Activated naive CD8-positive, alpha-beta T cell (primary cell): ENCODE measurements around the gene TEX38.
"Not testable (repeated sequence)": the region's sequence is repeated elsewhere in the genome, so short reads cannot be mapped to it uniquely, and the experiment has no call there.

Experiments
- H3K27ac Mint-ChIP-seq: one replicate; pipeline ENCODE4 v1.8.0; 2021; ENCODE audit warnings: mixed read lengths
- H3K27me3 Mint-ChIP-seq: one replicate; pipeline ENCODE4 v1.8.0; 2021; ENCODE audit warnings: mixed read lengths
- H3K36me3 Mint-ChIP-seq: one replicate; pipeline ENCODE4 v1.8.0; 2021; ENCODE audit warnings: mixed read lengths
- H3K4me1 Mint-ChIP-seq: one replicate; pipeline ENCODE4 v1.8.0; 2021; ENCODE audit warnings: low read depth, mixed read lengths
- H3K4me3 Mint-ChIP-seq: one replicate; pipeline ENCODE4 v1.8.0; 2021; ENCODE audit warnings: mild to moderate bottlenecking, mixed read lengths
- H3K9me3 Mint-ChIP-seq: one replicate; pipeline ENCODE4 v1.8.0; 2021; ENCODE audit warnings: low read depth, mixed read lengths

Gene TEX38

GRCh38 chr1:46649764-46650163 lies 21.9 kb upstream of the TEX38 start:
- Mint-ChIP-seq H3K4me3 (no peak overlapping the region), H3K4me1 (no peaks in the 10 kb centered on the region), H3K27me3 (no peaks in the 10 kb centered on the region), H3K27ac (no peak overlapping the region), H3K36me3 (peaks cover 36% of the 10 kb centered on the region), H3K9me3 (peaks cover 6% of the 10 kb centered on the region)

GRCh38 chr1:46650491-46650890 lies 21.2 kb upstream of the TEX38 start:
- Mint-ChIP-seq H3K27ac (no peak overlapping the region), H3K27me3 (no peaks in the 10 kb centered on the region), H3K36me3 (peaks cover 39% of the 10 kb centered on the region), H3K9me3 (peaks cover 10% of the 10 kb centered on the region), H3K4me3 (no peak overlapping the region), H3K4me1 (no peaks in the 10 kb centered on the region)

DNA sequence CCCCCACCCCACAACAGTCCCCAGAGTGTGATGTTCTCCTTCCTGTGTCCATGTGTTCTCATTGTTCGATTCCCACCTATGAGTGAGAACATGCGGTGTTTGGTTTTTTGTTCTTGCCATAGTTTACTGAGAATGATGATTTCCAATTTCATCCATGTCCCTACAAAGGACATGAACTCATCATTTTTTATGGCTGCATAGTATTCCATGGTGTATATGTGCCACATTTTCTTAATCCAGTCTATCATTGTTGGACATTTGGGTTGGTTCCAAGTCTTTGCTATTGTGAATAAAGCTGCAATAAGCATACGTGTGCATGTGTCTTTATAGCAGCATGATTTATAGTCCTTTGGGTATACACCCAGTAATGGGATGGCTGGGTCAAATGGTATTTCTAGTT lies 20.5 kb upstream of the TEX38 start:
- H3K27ac Mint-ChIP-seq, H3K4me1 Mint-ChIP-seq, H3K27me3 Mint-ChIP-seq, H3K4me3 Mint-ChIP-seq, H3K9me3 Mint-ChIP-seq: not testable (repeated sequence)
- H3K36me3 Mint-ChIP-seq: peaks cover 45% of the 10 kb centered on the region

GRCh38 chr1:46652321-46653100 lies 19.1 kb upstream of the TEX38 start:
- Mint-ChIP-seq H3K36me3 (peaks cover 35% of the 10 kb centered on the region), H3K27ac (no peak overlapping the region), H3K4me1 (peaks cover 3% of the 10 kb centered on the region)

GRCh38 chr1:46653405-46653958 lies 18.2 kb upstream of the TEX38 start:
- no peaks in the 10 kb centered on the region for H3K27me3 Mint-ChIP-seq
- H3K4me1 Mint-ChIP-seq: peaks cover 3% of the 10 kb centered on the region
- peaks cover 36% of the 10 kb centered on the region for H3K36me3 Mint-ChIP-seq
- peaks cover 10% of the 10 kb centered on the region for H3K9me3 Mint-ChIP-seq
- H3K27ac Mint-ChIP-seq: no peak overlapping the region
- H3K4me3 Mint-ChIP-seq: no peak overlapping the region

More at GRCh38 chr1:46652321-46653100, 19.1 kb upstream of the TEX38 start:
- H3K27me3 Mint-ChIP-seq: no peaks in the 10 kb centered on the region
- H3K9me3 Mint-ChIP-seq: peaks cover 10% of the 10 kb centered on the region
- H3K4me3 Mint-ChIP-seq: no peak overlapping the region

DNA sequence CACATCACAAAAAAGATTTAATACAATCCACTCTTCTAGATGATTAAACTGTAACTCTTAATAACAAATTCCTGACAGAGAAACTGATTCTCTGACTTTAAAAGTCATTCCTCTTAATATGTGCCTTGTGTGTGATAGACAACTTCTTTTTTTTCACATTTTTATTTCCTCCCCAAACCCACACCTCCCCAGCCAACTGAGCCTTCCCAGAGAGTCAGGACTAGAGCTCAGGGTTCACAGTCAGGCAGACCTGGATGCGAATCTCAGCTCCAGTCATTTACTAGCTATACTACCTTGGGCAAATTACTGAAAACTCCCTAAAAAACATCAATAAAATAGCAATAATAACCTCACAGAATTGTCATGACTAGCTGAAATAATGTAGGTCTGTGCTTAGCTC lies 17.6 kb upstream of the TEX38 start:
- H3K4me3 Mint-ChIP-seq: no peak overlapping the region
- peaks cover 10% of the 10 kb centered on the region for H3K9me3 Mint-ChIP-seq
- peaks cover 3% of the 10 kb centered on the region for H3K4me1 Mint-ChIP-seq
- no peak overlapping the region for H3K27ac Mint-ChIP-seq
- H3K27me3 Mint-ChIP-seq: no peaks in the 10 kb centered on the region
- H3K36me3 Mint-ChIP-seq: peaks cover 36% of the 10 kb centered on the region

- not testable (repeated sequence) for H3K4me1 Mint-ChIP-seq, H3K27me3 Mint-ChIP-seq, H3K4me3 Mint-ChIP-seq, H3K9me3 Mint-ChIP-seq, H3K27ac Mint-ChIP-seq
- peaks cover 35% of the 10 kb centered on the region for H3K36me3 Mint-ChIP-seq
Observed at GRCh38 chr1:46654698-46655097, 17.0 kb upstream of the TEX38 start.

GRCh38 chr1:46655848-46656247 lies 15.8 kb upstream of the TEX38 start:
- Mint-ChIP-seq H3K36me3 (peaks cover 30% of the 10 kb centered on the region), H3K27me3 (no peaks in the 10 kb centered on the region), H3K27ac (no peak overlapping the region), H3K4me1 (peaks cover 6% of the 10 kb centered on the region), H3K9me3 (peaks cover 6% of the 10 kb centered on the region), H3K4me3 (no peak overlapping the region)

DNA sequence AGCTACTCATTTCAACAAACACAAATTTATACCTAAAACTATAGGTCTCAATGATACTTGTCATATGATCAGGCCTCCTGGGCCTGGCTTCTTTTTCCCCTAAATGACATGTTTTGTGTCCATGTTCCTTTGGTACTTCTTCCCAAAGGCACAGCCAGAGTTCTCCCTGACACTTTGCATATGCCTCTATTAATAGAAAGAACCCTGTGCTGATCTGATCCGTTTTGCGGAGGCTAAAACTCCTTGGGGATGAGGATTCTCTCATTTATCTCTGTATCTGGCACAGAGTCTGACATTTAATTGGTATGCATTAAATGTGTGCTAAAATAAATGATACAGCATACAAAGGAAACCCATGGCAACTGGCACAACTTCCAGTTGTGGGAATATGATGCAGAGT lies 15.0 kb upstream of the TEX38 start:
- Mint-ChIP-seq H3K36me3 (peaks cover 30% of the 10 kb centered on the region), H3K4me1 (peaks cover 6% of the 10 kb centered on the region), H3K27me3 (no peaks in the 10 kb centered on the region)

DNA sequence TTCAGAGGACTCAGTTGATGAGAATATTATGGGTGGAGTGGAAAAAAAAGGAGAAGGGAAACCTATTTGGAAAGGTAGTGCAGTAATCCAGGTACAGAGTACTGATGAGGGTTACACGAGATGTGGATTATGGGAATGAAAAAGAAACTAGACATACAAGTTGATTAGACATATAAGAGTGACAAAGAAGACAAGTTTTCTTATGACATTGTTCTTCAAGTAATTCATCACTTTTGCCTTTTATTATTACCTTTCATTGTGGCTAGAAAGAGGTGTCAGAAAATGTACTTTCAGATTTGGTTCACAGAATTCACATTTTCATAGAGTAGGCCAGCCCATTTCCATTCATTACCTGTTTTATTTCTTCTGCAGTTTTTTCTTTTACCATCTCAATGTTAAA lies 13.9 kb upstream of the TEX38 start:
- H3K36me3 Mint-ChIP-seq: peaks cover 25% of the 10 kb centered on the region
- H3K4me3 Mint-ChIP-seq: no peak overlapping the region
- H3K4me1 Mint-ChIP-seq: peaks cover 6% of the 10 kb centered on the region
- H3K27me3 Mint-ChIP-seq: no peaks in the 10 kb centered on the region
- no peak overlapping the region for H3K27ac Mint-ChIP-seq
- H3K9me3 Mint-ChIP-seq: peaks cover 6% of the 10 kb centered on the region

More for the DNA sequence above, 15.0 kb upstream of the TEX38 start:
- Mint-ChIP-seq H3K27ac (no peak overlapping the region), H3K9me3 (peaks cover 6% of the 10 kb centered on the region), H3K4me3 (no peak overlapping the region)

- Mint-ChIP-seq H3K27ac (no peak overlapping the region), H3K4me1 (peaks cover 8% of the 10 kb centered on the region), H3K27me3 (no peaks in the 10 kb centered on the region), H3K4me3 (no peak overlapping the region), H3K9me3 (peaks cover 6% of the 10 kb centered on the region), H3K36me3 (peaks cover 20% of the 10 kb centered on the region)
Observed at GRCh38 chr1:46659307-46659870, 12.3 kb upstream of the TEX38 start.

- H3K27ac Mint-ChIP-seq, H3K4me1 Mint-ChIP-seq, H3K27me3 Mint-ChIP-seq, H3K4me3 Mint-ChIP-seq, H3K9me3 Mint-ChIP-seq: not testable (repeated sequence)
- H3K36me3 Mint-ChIP-seq: peaks cover 14% of the 10 kb centered on the region
Observed at GRCh38 chr1:46660116-46660515, 11.5 kb upstream of the TEX38 start.

DNA sequence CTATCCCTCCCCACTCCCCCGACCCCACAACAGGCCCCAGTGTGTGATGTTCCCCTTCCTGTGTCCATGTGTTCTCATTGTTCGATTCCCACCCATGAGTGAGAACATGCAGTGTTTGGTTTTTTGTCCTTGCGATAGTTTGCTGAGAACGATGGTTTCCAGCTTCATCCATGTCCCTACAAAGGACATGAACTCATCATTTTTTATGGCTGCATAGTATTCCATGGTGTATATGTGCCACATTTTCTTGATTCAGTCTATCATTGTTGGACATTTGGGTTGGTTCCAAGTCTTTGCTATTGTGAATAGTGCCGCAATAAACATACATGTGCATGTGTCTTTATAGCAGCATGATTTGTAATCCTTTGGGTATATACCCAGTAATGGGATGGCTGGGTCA lies 8.7 kb upstream of the TEX38 start:
- H3K9me3 Mint-ChIP-seq, H3K36me3 Mint-ChIP-seq, H3K27ac Mint-ChIP-seq, H3K4me3 Mint-ChIP-seq, H3K27me3 Mint-ChIP-seq: not testable (repeated sequence)
- peaks cover 22% of the 10 kb centered on the region for H3K4me1 Mint-ChIP-seq

- Mint-ChIP-seq H3K27ac (no peak overlapping the region), H3K36me3 (no peaks in the 10 kb centered on the region), H3K27me3 (no peaks in the 10 kb centered on the region), H3K4me3 (peak overlapping the region; percentile 90), H3K4me1 (peaks cover 18% of the 10 kb centered on the region), H3K9me3 (no peaks in the 10 kb centered on the region)
Observed at GRCh38 chr1:46665983-46666382, 5.7 kb upstream of the TEX38 start.

GRCh38 chr1:46667782-46668760 lies 3.6 kb upstream of the TEX38 start, which contains the start of gene ATPAF1:
Gene ATPAF1, minus strand, starts transcription at chr1:46668364. Its CDS starts 42 bp downstream, at chr1:46668322.
- H3K36me3 Mint-ChIP-seq: no peaks in the 10 kb centered on the region

More at GRCh38 chr1:46667782-46668760, 3.6 kb upstream of the TEX38 start, which contains the start of gene ATPAF1:
- H3K27ac Mint-ChIP-seq: peak within 1 kb of the TSS; percentile 75
- no peaks in the 10 kb centered on the region for H3K27me3 Mint-ChIP-seq
- H3K4me1 Mint-ChIP-seq: peaks cover 18% of the 10 kb centered on the region
- no peaks in the 10 kb centered on the region for H3K9me3 Mint-ChIP-seq
- H3K4me3 Mint-ChIP-seq: peak within 1 kb of the TSS; percentile 90
